NB4 (cell line): ENCODE results near the gene DYTN.

ENCODE experiments used
- CTCF ChIP-seq: IDR thresholded peaks from one replicate; pipeline ENCODE4 v1.5.1; 2012; ENCODE audit warnings: low read depth, low read length
- POLR2A ChIP-seq: IDR thresholded peaks from 2 replicates; pipeline ENCODE4 v1.6.1; 2011; ENCODE audit warnings: mild to moderate bottlenecking; ENCODE audit not compliant: insufficient read length; ENCODE audit errors: extremely low read depth

DNA sequence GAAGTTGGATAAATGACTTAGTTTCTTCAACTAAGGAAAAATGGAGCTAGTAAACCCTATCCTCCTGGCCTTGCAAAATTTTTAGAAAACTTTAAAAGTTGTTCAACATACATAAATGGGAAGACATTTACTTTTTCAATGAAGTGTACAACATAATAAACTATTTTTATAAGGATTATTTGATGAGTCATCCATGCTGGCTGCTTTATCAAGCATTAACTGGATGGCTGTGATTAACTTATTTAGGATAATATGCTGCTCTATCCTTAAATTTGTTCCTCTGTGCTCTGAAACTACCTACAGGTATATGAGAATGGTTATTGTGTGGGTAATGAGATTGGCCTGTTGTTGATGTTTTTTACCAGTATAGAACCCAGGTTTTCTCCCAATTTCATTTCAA, 21.3 kb downstream of the DYTN start:
- TF ChIP-seq CTCF (no peak), POLR2A (no peak)
